OCI-LY3 (cell line): ENCODE results near the gene MRTFA.

ENCODE experiments used
- CTCF ChIP-seq: fragments of 200-600, 300-600 bp; sonication (generic); IDR thresholded peaks from 2 replicates; pipeline ENCODE4 v1.5.1; 2014; ENCODE audit warnings: antibody characterized with exemption, low read length, low read depth
- EZH2phosphoT487 ChIP-seq: fragments of 200-600 bp; shearing (Covaris generic); IDR thresholded peaks from 2 replicates; pipeline ENCODE4 v1.6.1; 2018; ENCODE audit warnings: antibody characterized with exemption, mixed run types, low read depth

- TF ChIP-seq CTCF (no peak), EZH2phosphoT487 (no peak)
Observed at GRCh38 chr22:40642316-40642715, 5.8 kb upstream of the MRTFA start.
